Stimulated activated CD8-positive, alpha-beta memory T cell treated with anti-CD3 and anti-CD28 coated beads, Interleukin-4, amount 100 ng/mL, for 1 hour (primary cell): Measurements from ENCODE around the gene TMC3.

Source experiments
- DNase-seq, 2 donors: peaks; one replicate each; pipeline ENCODE4 v3.0.0-alpha.2; 2020; ENCODE audit warnings: low read depth in 2 of 2, low spot score in 1 of 2

Gene TMC3

DNA sequence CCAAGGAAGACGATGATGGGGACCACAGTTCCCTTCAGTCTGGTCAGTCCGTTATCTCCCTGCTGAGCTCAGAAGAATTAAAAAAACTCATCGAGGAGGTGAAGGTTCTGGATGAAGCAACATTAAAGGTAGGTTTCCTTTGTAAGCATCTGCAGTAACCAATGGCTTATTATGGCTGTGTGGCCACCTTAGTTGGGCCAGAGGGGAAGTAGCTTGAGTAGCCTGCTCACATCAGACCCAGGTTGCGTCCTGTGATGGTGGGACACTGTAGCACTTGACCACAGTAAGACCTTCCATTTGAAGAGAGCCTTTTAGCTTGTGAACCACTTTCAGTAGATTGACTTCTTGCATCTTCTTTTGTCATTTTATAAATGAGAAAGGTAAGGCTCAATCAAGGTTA lies 72.6 kb downstream of the TMC3 start:
- no peak for DNase-seq

DNA sequence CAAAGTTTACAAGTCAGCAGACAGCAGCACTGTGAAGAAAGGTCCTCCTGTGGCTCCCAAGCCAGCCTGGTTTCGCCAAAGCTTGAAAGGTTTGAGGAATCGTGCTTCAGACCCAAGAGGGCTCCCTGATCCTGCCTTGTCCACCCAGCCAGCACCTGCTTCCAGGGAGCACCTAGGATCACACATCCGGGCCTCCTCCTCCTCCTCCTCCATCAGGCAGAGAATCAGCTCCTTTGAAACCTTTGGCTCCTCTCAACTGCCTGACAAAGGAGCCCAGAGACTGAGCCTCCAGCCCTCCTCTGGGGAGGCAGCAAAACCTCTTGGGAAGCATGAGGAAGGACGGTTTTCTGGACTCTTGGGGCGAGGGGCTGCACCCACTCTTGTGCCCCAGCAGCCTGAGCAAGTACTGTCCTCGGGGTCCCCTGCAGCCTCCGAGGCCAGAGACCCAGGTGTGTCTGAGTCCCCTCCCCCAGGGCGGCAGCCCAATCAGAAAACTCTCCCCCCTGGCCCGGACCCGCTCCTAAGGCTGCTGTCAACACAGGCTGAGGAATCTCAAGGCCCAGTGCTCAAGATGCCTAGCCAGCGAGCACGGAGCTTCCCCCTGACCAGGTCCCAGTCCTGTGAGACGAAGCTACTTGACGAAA lies 74.3 kb downstream of the TMC3 start:
- no peak for DNase-seq

DNA sequence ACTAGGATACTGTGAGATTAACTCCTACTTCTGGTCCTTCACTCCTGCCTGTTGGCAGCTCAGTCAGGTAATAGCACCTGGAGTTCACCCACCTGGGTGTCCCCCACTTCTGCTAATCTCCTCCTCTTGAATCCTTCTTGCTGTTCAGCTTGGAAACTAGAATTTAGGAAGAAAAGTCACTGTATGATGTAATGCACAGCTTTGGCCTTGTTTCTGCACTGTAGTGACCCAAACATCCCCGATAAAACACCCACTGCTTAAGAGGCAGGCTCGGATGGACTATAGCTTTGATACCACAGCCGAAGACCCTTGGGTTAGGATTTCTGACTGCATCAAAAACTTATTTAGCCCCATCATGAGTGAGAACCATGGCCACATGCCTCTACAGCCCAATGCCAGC lies 74.9 kb downstream of the TMC3 start:
- DNase-seq = no peak

DNA sequence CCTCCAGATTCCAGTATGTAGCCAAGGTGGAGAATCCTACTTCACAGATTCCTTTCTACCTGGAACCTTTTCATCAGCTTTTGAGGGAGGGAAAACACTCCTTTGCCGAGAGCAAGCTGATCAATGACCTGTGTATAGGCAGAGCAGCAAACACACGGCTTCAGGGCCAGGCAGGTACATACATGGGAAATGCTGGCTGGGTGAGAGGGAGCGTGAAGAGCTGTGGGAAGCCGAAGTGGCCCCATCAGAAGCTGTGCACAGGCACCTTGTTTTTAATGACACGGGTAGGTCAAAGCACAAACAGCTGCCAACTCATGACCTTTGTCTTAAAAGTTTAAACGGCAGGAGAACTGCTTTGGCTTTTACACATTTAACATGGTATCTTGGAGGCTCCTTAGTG lies 75.4 kb downstream of the TMC3 start:
- DNase-seq = no peak

DNA sequence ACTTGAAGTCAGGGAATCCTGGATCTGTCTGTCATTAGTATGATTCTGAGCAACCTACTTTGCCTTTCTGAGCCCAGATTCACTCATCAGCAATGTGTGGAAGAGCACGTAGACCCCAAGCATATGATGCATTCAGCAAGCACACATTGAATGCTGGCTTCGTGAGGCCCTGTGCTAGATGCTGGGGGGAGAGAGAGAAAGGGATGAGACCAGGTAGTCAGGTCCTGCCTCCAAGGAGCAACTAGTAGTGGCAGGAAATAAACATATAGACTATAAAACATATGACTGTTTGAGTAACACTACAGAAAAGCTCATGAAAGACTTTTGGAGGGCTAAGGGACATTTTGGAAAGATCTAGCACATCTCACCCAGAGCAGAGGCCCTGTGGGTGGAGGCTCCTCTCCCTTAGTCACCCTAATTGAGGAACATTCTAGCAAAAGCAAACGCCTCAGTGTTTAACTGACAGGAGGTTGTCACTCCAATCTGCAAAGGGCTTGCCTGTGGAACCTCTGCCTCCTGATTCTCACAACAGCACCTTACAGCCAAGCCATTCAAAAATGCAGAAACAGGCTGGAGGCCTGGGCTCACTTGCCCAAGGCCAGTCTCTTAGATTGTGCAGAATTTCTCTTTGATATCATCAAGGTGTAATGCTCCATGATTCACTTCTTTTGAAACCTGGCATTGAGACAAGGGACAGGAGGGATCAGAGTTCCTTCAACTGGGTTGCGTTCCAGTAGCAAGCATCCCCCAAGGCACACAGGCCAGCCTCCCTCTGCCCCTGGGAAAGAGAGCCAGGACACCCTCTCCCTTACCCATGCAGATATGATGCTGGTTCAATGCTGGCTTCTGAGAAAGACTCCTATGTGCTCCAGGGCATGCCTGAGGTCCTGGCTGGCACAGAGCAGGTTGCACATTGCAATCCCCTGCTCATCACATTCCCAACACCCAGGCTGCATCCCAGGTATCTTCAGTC lies 76.1 kb downstream of the TMC3 start:
- DNase-seq = no peak

DNA sequence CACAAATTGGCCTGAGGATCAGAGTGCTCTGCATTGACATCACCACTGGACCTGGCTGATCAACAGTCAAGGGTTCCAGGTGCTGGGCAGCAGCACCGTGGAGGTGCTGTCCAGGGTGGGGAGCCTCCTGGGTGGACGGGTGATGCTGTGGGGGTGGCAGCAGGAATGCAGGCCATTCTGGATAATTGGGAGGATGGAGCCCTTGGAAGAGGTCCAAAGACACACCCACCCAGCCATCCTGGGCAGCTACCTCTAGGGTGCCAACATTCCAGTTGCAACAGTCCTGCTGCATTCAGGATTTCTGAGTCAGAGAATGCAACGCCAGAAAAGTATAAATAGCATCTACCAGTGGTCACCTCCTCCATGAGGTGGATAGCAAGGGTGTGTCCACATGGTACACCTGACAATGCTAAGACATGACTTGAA lies 76.9 kb downstream of the TMC3 start:
- DNase-seq = no peak

DNA sequence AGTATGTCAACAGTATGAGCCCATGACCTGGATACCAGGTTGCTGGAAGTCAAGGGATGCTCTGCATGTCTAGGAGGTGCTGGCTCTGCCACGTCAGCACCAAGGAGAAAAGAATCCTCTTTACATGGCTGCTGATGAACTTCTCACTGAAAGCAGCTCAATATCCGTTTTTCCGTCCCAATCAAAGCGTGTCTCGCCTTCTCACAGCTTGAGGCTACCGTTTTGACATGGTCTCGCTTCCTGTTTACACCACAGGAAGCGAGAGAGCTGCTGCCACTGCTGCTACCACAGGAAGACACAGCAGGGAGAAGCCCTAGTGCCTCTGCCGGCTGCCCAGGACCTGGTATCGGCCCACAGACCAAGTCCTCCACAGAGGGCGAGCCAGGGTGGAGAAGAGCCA lies 77.3 kb downstream of the TMC3 start:
- peak; percentile 28 to 51 for DNase-seq

DNA sequence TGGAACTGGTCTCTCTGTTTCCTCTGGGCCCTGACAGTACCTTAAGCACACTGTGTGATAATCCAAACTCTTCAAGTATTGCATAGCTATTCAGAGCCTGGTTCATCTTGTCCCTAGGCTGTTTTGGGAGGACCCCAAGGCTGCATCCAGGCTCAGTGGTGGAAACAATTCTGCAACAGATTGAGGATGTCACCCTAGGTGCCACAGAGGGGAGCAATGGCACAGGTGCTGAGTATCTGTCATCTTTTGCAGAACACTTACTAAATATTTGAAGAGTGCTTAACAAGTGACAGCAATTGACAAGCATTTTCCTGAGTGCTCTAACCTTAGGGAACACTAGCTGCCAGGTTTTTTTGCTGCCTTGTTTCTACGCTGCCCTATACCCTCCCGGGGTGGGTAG lies 77.8 kb downstream of the TMC3 start:
- no peak for DNase-seq

DNA sequence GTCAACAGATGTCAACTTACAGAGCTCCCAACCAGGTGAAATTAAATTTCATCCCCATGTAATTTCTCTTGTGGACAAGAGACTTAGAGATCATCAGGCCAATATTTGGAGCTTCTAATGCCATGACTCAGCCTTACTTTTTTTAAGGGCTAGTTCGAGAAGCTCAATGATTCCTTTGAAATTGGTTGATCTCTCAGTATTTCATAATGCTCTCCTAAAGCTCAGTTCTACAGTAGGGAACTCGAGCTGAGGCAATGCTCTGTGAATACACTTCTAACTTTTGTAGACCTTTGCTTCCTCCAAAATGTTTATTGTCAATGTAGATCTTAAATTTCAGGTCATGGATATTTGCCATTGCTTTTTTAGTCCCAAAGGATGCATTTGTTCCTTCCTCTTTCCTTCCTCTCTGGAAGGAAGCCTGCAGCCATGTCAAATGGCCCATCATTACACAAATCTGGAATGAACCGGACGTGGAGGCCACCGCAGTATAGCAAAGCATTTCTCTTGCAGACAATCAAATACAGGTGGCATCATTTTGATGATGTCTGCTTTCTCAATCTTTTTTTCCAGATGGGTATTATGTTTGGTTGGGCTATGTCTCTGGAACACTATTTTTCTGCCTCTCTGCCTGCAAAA lies 78.4 kb downstream of the TMC3 start:
- DNase-seq = no peak

DNA sequence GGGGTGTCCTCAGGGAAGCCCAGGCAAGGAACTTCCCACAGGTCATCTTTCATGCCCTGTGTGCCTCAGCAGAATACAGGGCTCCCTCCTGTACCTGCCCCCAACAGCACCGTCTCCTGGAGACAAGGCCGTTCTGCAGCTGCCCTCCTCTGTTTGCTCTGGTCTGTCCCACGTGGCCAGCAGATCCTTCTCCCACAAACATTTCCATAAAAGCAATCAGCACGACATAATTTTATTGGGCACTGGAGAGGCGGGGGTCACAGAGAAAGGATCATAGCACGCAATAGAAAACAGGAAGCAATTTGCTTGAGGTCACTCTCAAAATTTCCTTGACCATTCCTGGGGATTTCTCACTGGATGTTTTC lies 79.5 kb downstream of the TMC3 start:
- DNase-seq = no peak

DNA sequence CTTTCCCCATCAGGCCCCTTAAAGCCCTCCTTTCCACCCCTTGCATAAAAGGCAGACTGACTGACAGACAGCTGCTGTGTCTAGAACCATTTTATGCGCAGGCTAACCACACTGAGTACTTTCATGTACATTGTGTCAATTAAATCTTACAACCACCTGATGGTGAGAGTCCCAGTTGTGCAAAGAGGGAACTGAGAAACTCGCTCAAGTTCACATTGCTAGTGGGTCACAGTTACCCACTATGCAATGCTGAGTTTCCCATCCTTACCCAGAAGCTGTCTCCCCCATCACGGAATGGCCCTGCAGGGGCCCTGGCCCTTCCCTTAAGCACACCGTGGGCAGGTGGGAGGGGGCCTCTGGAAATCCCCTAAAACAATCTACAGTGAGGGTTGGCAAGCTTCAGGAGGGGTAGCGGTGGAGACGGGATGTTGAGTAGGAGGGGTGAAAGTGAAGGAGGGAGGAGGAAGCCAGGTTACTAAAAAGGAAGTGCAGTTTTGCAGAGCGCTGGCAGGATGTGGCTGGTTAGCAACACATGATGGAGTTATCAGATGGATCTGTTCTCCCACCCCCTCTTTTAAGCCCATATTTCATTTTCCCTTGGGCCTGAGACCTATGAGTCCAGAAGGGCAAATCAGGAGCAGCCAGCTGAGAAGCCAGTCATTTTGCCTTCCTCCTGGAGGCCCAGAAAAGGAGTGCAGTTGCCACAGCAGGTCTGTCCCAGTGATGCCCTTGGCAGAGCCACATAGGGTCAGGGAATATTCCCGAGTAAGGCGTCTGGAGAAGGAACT lies 80.1 kb downstream of the TMC3 start:
- peak in 1 of 2 donors; percentile 44 for DNase-seq

DNA sequence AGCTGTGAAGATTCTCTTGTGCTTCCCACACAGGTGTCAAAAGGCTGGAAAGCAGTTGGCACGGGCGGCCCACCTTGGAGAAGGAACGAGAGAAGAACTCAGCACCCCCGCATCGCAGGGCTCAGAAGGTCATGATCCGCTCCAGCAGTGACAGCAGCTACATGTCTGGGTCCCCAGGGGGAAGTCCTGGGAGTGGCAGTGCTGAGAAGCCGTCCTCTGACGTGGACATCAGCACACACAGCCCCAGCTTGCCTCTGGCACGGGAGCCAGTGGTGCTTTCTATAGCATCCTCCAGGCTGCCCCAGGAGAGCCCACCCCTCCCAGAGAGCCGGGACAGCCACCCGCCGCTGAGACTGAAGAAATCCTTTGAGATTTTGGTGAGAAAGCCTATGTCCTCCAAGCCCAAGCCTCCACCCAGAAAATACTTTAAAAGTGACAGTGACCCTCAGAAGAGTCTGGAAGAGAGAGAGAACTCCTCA lies 81.5 kb downstream of the TMC3 start:
- DNase-seq = no peak

DNA sequence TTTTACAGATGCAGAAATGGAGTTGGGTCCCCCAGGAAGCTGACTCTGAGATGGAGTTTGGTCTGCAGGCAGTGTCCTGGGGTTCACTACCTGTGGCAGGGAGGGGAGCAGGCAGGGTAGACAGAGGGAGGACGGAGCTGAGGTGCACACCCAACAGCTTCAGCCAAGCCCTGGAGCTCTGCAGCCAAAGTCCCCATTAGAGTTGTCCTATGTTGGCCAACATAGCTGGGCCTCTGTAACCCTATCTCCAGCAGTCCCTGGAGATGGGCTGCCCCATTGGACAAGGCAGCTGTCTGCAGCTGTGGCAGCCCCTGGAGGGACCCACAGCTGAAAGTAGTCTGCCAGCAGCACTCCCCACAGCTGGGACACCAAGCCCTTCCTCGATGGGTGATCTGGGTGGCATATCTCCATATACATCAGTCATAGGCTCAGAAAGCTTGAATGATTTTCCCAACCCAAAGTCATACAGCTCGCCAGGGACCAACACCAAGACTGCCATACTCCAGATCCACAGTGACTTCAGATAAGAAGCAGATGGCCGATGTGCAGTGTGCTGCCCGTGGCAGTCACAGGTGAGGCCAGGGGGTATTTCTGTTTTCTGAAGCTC lies 82.0 kb downstream of the TMC3 start:
- DNase-seq = no peak

DNA sequence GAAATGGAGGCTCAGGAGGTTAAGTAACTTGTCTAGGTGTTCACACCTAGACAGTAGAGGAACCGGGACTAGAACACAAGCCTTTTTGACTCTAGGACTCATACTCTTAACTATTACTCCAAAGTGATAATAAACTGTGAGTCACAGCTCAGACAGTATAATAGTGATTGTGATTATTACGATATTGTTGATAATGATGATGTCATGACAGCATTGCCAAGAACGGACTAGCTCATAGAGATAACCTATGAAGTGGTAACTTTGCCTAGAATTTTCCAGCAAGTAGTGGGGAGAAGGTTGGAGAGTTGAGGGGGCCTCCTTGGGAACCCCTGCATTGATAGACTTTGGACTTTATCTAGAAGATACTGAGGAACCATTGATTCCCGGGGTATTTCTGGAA lies 84.1 kb downstream of the TMC3 start:
- DNase-seq = no peak

DNA sequence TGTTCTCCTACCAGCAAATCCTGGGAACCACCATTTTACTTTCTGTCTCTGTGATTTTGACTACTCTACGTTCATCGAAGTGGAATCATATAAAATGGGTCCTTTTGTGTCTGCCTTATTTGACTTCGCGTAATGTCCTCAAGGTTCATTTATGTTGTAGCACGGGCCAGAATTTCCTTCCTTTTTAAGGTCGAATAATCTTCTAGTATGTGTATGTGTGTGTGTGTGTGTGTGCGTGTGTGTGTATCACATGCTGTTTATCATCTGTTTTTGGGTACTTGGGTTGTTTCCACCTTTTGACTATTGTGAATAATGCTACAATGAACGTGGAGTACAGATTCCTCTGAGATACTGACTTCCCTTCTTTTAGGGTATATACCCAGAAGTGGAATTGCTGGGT lies 85.4 kb downstream of the TMC3 start:
- DNase-seq = no peak

DNA sequence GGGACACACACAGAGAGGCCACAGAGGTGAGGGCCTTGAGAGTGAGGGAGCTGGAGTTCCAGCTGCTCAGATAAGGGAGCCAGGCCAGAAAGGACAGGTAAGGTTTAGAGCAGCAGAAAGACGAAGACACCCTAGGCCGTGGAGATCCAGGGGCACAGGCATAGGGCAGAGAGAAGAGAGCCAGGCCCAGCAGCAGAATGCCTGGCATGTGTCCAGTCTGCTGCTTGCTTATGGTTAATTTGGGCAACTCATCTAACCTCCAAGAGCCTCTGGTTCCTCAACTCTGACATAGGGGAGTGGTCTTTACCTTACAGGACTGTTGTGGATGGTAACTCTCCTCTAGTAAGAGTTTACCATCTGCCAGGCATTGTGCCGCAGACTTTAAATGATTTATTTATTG lies 86.0 kb downstream of the TMC3 start:
- no peak for DNase-seq

DNA sequence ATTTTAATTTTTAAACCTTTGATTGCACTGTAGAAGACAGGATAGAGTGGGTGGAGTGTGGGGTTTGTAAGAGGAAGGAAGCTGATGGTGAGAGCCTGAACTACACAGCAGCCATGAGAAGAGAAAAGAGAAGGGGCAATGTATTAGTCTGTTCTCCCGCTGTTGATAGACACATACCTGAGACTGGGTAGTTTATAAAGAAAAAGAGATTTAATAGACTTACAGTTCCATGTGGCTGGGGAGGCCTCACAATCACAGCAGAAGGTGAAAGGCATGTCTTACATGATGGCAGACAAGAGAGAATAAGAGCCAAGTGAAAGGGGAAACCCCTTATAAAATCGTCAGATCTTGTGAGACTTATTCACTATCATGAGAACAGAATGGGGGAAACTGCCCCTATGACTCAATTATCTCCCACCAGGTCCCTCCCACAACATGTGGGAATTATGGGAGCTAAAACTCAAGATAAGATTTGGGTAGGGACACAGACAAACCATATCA lies 87.3 kb downstream of the TMC3 start:
- DNase-seq = no peak

DNA sequence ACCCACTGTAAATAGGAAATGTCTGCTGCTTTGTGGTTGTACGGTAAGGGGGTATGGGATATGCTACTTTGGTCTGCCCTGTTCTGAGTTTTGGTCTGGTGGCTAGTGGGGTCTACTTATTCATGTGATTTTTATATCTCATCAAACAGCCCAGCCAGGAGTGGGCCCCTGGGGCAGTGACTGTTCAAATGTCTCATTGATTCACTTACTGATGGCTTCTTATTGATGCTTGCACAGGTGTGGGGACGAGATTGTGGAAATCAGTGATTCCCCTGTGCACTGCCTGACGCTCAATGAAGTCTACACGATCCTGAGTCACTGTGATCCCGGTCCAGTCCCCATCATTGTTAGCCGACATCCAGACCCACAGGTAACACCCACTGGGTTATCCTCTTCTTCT lies 88.6 kb downstream of the TMC3 start:
- DNase-seq = no peak

DNA sequence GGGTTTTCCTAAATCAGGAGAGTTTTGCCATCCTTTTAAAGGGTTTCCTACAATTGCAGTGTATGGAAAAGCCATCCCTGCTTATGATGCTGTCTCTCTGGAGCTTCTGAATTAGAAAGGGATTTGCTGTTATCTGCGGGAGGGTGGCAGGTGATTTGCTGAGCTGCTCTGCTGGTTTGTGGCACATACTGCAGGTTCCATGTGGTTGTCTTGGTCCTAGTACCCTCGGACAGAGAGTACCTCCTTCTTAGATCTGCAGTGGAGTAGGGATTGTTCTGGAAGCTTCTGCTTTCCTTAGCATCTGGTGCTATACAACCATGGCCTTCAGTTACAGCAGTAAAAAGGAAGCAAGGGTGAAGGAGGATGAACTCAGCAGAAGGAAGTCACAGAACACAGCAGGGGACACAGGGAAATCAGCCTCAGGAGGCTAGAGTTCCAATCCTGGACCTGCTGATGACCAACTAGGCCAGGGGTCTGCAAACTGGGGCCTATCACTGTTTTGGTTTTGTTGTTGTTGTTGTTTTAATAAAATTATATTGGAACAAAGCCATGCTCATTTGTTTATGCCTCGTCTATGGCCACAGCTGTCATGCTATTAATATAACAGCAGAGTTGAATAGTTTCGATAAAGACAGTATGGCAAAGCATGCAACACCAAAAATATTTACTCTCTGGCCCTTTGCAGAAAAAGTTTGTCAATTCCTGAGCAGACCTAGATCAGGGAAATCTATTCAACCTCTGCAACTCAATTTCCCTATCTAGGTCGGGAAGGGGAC lies 89.6 kb downstream of the TMC3 start:
- DNase-seq = no peak

DNA sequence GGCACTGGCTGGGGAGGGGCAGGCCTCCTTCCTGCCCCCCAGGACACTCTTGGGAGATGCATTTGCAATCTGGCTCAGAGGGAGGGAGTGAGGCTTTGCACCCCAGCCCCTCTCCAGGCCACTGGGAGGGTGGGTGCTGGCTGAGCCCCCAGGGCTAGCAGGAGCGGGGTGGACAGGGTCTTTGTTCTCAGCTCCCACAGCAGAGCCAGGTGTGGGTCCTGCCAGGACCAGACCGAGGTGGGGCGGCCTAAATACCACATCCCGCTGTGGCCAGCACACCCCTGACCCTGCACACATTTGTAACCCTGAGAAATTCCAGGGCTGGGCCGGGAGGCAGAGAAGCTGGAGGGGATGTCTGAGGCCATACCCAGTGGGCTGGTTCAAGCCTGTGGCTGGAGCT lies 91.1 kb downstream of the TMC3 start:
- DNase-seq = no peak
